ENCODE data around the gene AATF. TPM values are rescaled to one million over a fixed set of nuclear protein-coding genes. Genes with fewer than 3 reads are reported as not detected.

Gene AATF
- 47.8 and 48.0 TPM in 2 replicates for total RNA-seq (ENCODE audit: low replicate concordance)
- long read RNA-seq, transcript AATF-208 (12 exons, 2,141 nt) = major isoform, 74 of 88 reads
- long read RNA-seq, partial matches to known transcripts = 7 of 88 reads
- long read RNA-seq, other reads (novel, unspliced or antisense) = 7 of 88 reads

- peaks cover 25% of the 10 kb centered on the region for H3K36me3 Mint-ChIP-seq
These were observed at the start of gene AATF for GRCh38 chr17:36948717-36949460. AATF (plus strand) TSS chr17:36948954; CDS start chr17:36949126, 172 bp downstream.

GRCh38 chr17:36899250-36900159 lies 49.2 kb upstream of the AATF start:
- no peak overlapping the region for H3K27ac Mint-ChIP-seq
- no peak for TF ChIP-seq CTCF (conservative IDR thresholded peaks at IDR 0.05)

More at GRCh38 chr17:36948717-36949460, at the start of gene AATF:
- peak; percentile 98 for DNase-seq (ENCODE audit: extremely low spot score, unreplicated experiment)
- Mint-ChIP-seq H3K4me1 (ENCODE audit: unreplicated experiment) (peaks cover 27% of the 10 kb centered on the region), H3K4me3 (peak within 1 kb of the TSS; percentile 98), H3K27ac (peak within 1 kb of the TSS; percentile 86), H3K27me3 (peaks cover 48% of the 10 kb centered on the region), H3K9me3 (no peaks in the 10 kb centered on the region)
- no peak for TF ChIP-seq CTCF (conservative IDR thresholded peaks at IDR 0.05)

GRCh38 chr17:36900160-36900512 lies 48.6 kb upstream of the AATF start:
- Mint-ChIP-seq H3K27ac (no peak overlapping the region), H3K36me3 (no peaks in the 10 kb centered on the region), H3K4me3 (no peak overlapping the region), H3K9me3 (no peaks in the 10 kb centered on the region), H3K4me1 (ENCODE audit: unreplicated experiment) (peaks cover 7% of the 10 kb centered on the region), H3K27me3 (peaks cover 5% of the 10 kb centered on the region)
- DNase-seq (ENCODE audit: extremely low spot score, unreplicated experiment) = no peak
- no peak for TF ChIP-seq CTCF (conservative IDR thresholded peaks at IDR 0.05)

More at GRCh38 chr17:36899250-36900159, 49.2 kb upstream of the AATF start:
- Mint-ChIP-seq H3K4me1 (ENCODE audit: unreplicated experiment) (peaks cover 7% of the 10 kb centered on the region), H3K36me3 (no peaks in the 10 kb centered on the region), H3K27me3 (peaks cover 5% of the 10 kb centered on the region), H3K4me3 (no peak overlapping the region), H3K9me3 (no peaks in the 10 kb centered on the region)
- DNase-seq (ENCODE audit: extremely low spot score, unreplicated experiment) = no peak

GRCh38 chr17:36901506-36901905 lies 47.2 kb upstream of the AATF start:
- no peak overlapping the region for H3K27ac Mint-ChIP-seq
- peaks cover 7% of the 10 kb centered on the region for H3K4me1 Mint-ChIP-seq (ENCODE audit: unreplicated experiment)
- H3K4me3 Mint-ChIP-seq = no peak overlapping the region
- peaks cover 5% of the 10 kb centered on the region for H3K27me3 Mint-ChIP-seq
- no peak for DNase-seq (ENCODE audit: extremely low spot score, unreplicated experiment)
- TF ChIP-seq CTCF (conservative IDR thresholded peaks at IDR 0.05) = no peak
- no peaks in the 10 kb centered on the region for H3K36me3 Mint-ChIP-seq
- no peaks in the 10 kb centered on the region for H3K9me3 Mint-ChIP-seq

- no peak for TF ChIP-seq CTCF (conservative IDR thresholded peaks at IDR 0.05)
- Mint-ChIP-seq H3K4me3 (no peak overlapping the region), H3K27ac (no peak overlapping the region), H3K36me3 (no peaks in the 10 kb centered on the region), H3K27me3 (peaks cover 15% of the 10 kb centered on the region), H3K9me3 (no peaks in the 10 kb centered on the region), H3K4me1 (ENCODE audit: unreplicated experiment) (no peaks in the 10 kb centered on the region)
- no peak for DNase-seq (ENCODE audit: extremely low spot score, unreplicated experiment)
These were observed 41.3 kb upstream of the AATF start for GRCh38 chr17:36907407-36907806.
